HFF-Myc (cell line): Measurements from ENCODE around the gene ZC3H10.
A peak's percentile ranks its signal among the peaks of the same experiment; 100 is the strongest.

ENCODE experiments used
- DNase-seq: peaks from one replicate; pipeline ENCODE4 v3.0.0-alpha.2; 2011; ENCODE audit warnings: low read depth; ENCODE audit errors: extremely low read depth
- H3K4me3 ChIP-seq: replicated peaks from 2 replicates; pipeline ENCODE4 v1.5.1; 2011; ENCODE audit warnings: low read depth, mild to moderate bottlenecking, control low read depth, low read length
- CTCF ChIP-seq: IDR thresholded peaks from 2 replicates; pipeline ENCODE4 v1.5.1; 2012; ENCODE audit warnings: mild to moderate bottlenecking, low read depth, low read length, control low read depth; ENCODE audit errors: missing control alignments

ZC3H10 gene

GRCh38 chr12:56146492-56147460 is 28.7 kb downstream of the ZC3H10 start:
- no peak overlapping the region for H3K4me3 ChIP-seq
- no peak for TF ChIP-seq CTCF
- no peak for DNase-seq

GRCh38 chr12:56150563-56150962 is 32.5 kb downstream of the ZC3H10 start:
- no peak overlapping the region for H3K4me3 ChIP-seq
- TF ChIP-seq CTCF = no peak
- DNase-seq = no peak

GRCh38 chr12:56151672-56152131 is 33.6 kb downstream of the ZC3H10 start:
- peak overlapping the region; percentile 80 for H3K4me3 ChIP-seq
- no peak for DNase-seq
- TF ChIP-seq CTCF = peak; percentile 28

GRCh38 chr12:56152132-56152755 is 34.2 kb downstream of the ZC3H10 start, which contains the start of gene MYL6B:
Gene MYL6B (plus strand): TSS chr12:56152587. CDS start chr12:56153919, 1,332 bp downstream.
- TF ChIP-seq CTCF = no peak
- peak; percentile 75 for DNase-seq
- peak within 1 kb of the TSS; percentile 80 for H3K4me3 ChIP-seq

- H3K4me3 ChIP-seq = peak overlapping the region; percentile 80
- DNase-seq = no peak
- no peak for TF ChIP-seq CTCF
Measured at GRCh38 chr12:56152756-56153677, 35.0 kb downstream of the ZC3H10 start.

GRCh38 chr12:56153678-56154065 is 35.6 kb downstream of the ZC3H10 start:
- DNase-seq = no peak
- TF ChIP-seq CTCF = no peak
- H3K4me3 ChIP-seq = peak overlapping the region; percentile 80
